NCI-H187 treated with DMSO at 0.1 percent for 48 hours (cell line): ENCODE data around the gene KDM1B.
"Not testable (repeated sequence)": the region's sequence is repeated elsewhere in the genome, so short reads cannot be mapped to it uniquely, and the experiment has no call there.

Source experiments
- DNase-seq: peaks from one replicate; lab custom pipeline; 2025; lab: John Stamatoyannopoulos, UW

KDM1B gene

GRCh38 chr6:18151801-18152200, 3.4 kb upstream of the KDM1B start:
- no peak for DNase-seq

GRCh38 chr6:18153311-18153703, 1.9 kb upstream of the KDM1B start:
- no peak for DNase-seq

GRCh38 chr6:18154507-18155149, 594 bp upstream of the KDM1B start, which contains the start of gene TPMT:
TSS of gene TPMT (minus strand) at chr6:18155077. CDS start at chr6:18149127, 5,950 bp downstream.
- peak; percentile 82 for DNase-seq

- peak; percentile 38 for DNase-seq
These were observed 721 bp downstream of the KDM1B start for GRCh38 chr6:18155864-18156421.

GRCh38 chr6:18160911-18161310, 5.7 kb downstream of the KDM1B start:
- no peak for DNase-seq

GRCh38 chr6:18161431-18161830, 6.2 kb downstream of the KDM1B start:
- DNase-seq = no peak

GRCh38 chr6:18162401-18162800, 7.2 kb downstream of the KDM1B start:
- no peak for DNase-seq

GRCh38 chr6:18165751-18166150, 10.5 kb downstream of the KDM1B start:
- DNase-seq = no peak

GRCh38 chr6:18166312-18167036, 11.3 kb downstream of the KDM1B start:
- no peak for DNase-seq

- no peak for DNase-seq
These were observed 13.0 kb downstream of the KDM1B start for GRCh38 chr6:18168264-18168663.

- no peak for DNase-seq
These were observed 16.6 kb downstream of the KDM1B start for GRCh38 chr6:18171871-18172270.

GRCh38 chr6:18176198-18176597, 21.0 kb downstream of the KDM1B start:
- DNase-seq = not testable (repeated sequence)

GRCh38 chr6:18177286-18177965, 22.2 kb downstream of the KDM1B start:
- DNase-seq = no peak

- DNase-seq = no peak
These were observed 23.9 kb downstream of the KDM1B start for GRCh38 chr6:18178960-18179615.

- DNase-seq = no peak
These were observed 24.6 kb downstream of the KDM1B start for GRCh38 chr6:18179770-18180356.

GRCh38 chr6:18182568-18182967, 27.3 kb downstream of the KDM1B start:
- DNase-seq = no peak

GRCh38 chr6:18183766-18184165, 28.5 kb downstream of the KDM1B start:
- no peak for DNase-seq

GRCh38 chr6:18185624-18186023, 30.4 kb downstream of the KDM1B start:
- DNase-seq = no peak

- DNase-seq = no peak
These were observed 30.8 kb downstream of the KDM1B start for GRCh38 chr6:18186033-18186432.

- DNase-seq = no peak
These were observed 31.5 kb downstream of the KDM1B start for GRCh38 chr6:18186540-18187250.

- no peak for DNase-seq
These were observed 32.5 kb downstream of the KDM1B start for GRCh38 chr6:18187701-18188100.
